IMR-90 (cell line): ENCODE measurements around the gene SLC35D1. TPM values are rescaled to one million over a fixed set of nuclear protein-coding genes. Genes with fewer than 3 reads are reported as not detected.

Source experiments
- ATAC-seq: fragments of 200-7000 bp; cut with Tn5 transposase; 2 replicates; pipeline ENCODE4 v1.9.1; 2020; ENCODE audit warnings: low read depth, mild to moderate bottlenecking, moderate library complexity
- BruUV-seq: library from RNA; stranded (reverse); fragments of 400-500 nt; replicated peaks from 2 replicates; lab custom pipeline; 2021; lab: Mats Ljungman, UMichigan
- CTCF ChIA-PET: fragments of 300-600 bp; formaldehyde crosslinking; extraction: SDS; loops from one replicate; lab custom pipeline; 2021; ENCODE audit warnings: antibody characterized with exemption; lab: Yijun Ruan, JAX
- POLR2A ChIA-PET: fragments of 300-600 bp; sonication (Branson Sonifier 250); formaldehyde crosslinking; loops from one replicate; lab custom pipeline; 2022; ENCODE audit warnings: antibody characterized with exemption; ENCODE audit not compliant: unreplicated experiment; lab: Charles Lee
- DNase-seq: peaks from one replicate; pipeline ENCODE4 v3.0.0; 2013
- H2AFZ ChIP-seq: replicated peaks from 2 replicates; pipeline ENCODE3; 2013; ENCODE audit warnings: low read length, mild to moderate bottlenecking; ENCODE audit not compliant: poor library complexity
- H2AK5ac ChIP-seq: 2 replicates; pipeline ENCODE4 v1.6.1; 2013; ENCODE audit warnings: low read depth, low read length, inconsistent platforms
- H2AK9ac ChIP-seq: replicated peaks from 2 replicates; pipeline ENCODE3; 2013; ENCODE audit warnings: mild to moderate bottlenecking, low read depth, low read length, moderate library complexity; ENCODE audit not compliant: poor library complexity
- H2BK120ac ChIP-seq: 2 replicates; pipeline ENCODE4 v1.6.1; 2013; ENCODE audit warnings: low read depth, low read length, inconsistent platforms
- H2BK15ac ChIP-seq: 3 replicates; pipeline ENCODE4 v1.6.1; 2013; ENCODE audit warnings: low read depth, low read length, inconsistent platforms
- H2BK20ac ChIP-seq: 2 replicates; pipeline ENCODE4 v1.6.1; 2013; ENCODE audit warnings: low read depth, mild to moderate bottlenecking, inconsistent platforms, low read length, moderate library complexity
- H2BK5ac ChIP-seq: 2 replicates; pipeline ENCODE4 v1.6.1; 2013; ENCODE audit warnings: mild to moderate bottlenecking, low read depth, low read length, inconsistent platforms; ENCODE audit not compliant: poor library complexity, severe bottlenecking
- H3K14ac ChIP-seq: replicated peaks from 2 replicates; pipeline ENCODE4 v1.6.1; 2013; ENCODE audit warnings: low read depth, low read length, inconsistent platforms
- H3K18ac ChIP-seq: 2 replicates; pipeline ENCODE4 v1.6.1; 2013; ENCODE audit warnings: low read depth, low read length, control low read depth
- H3K23ac ChIP-seq: 2 replicates; pipeline ENCODE4 v1.6.1; 2013; ENCODE audit warnings: low read depth, low read length, inconsistent platforms
- H3K27ac ChIP-seq: 2 replicates; pipeline ENCODE4 v1.5.1; 2013; ENCODE audit warnings: mild to moderate bottlenecking, control low read depth, low read length; ENCODE audit not compliant: insufficient read depth
- H3K27me3 ChIP-seq: 2 replicates; pipeline ENCODE4 v1.6.1; 2013; ENCODE audit warnings: low read length; ENCODE audit not compliant: control insufficient read depth, insufficient read depth
- H3K36me3 ChIP-seq: 2 replicates; pipeline ENCODE4 v1.6.1; 2013; ENCODE audit warnings: low read length, mixed read lengths; ENCODE audit not compliant: control insufficient read depth, insufficient read depth
- H3K4ac ChIP-seq: 2 replicates; pipeline ENCODE4 v1.6.1; 2013; ENCODE audit warnings: low read depth, low read length, inconsistent platforms
- H3K4me1 ChIP-seq: 2 replicates; pipeline ENCODE4 v1.6.1; 2013; ENCODE audit warnings: low read length, mixed read lengths; ENCODE audit not compliant: control insufficient read depth, insufficient read depth
- H3K4me2 ChIP-seq: 2 replicates; pipeline ENCODE4 v1.6.1; 2013; ENCODE audit warnings: low read depth, mild to moderate bottlenecking, control low read depth, low read length, moderate library complexity
- H3K4me3 ChIP-seq: 2 replicates; pipeline ENCODE4 v1.5.1; 2013; ENCODE audit warnings: low read depth, mild to moderate bottlenecking, control low read depth, low read length, moderate library complexity; ENCODE audit not compliant: insufficient read depth
- H3K56ac ChIP-seq: 2 replicates; pipeline ENCODE4 v1.6.1; 2013; ENCODE audit warnings: low read length, inconsistent platforms; ENCODE audit not compliant: insufficient read depth; ENCODE audit errors: extremely low read depth
- H3K79me1 ChIP-seq, 2 experiments: 2 replicates each; pipeline ENCODE4 v1.6.1; 2013; ENCODE audit warnings: low read length in 2 of 2, inconsistent platforms in 1 of 2, low read depth in 1 of 2
- H3K9ac ChIP-seq: 2 replicates; pipeline ENCODE4 v1.6.1; 2013; ENCODE audit warnings: low read depth, low read length, control low read depth
- H3K9me1 ChIP-seq: 2 replicates; pipeline ENCODE4 v1.6.1; 2013; ENCODE audit warnings: low read length, inconsistent platforms; ENCODE audit not compliant: insufficient read depth
- H3K9me3 ChIP-seq: 2 replicates; pipeline ENCODE4 v1.6.1; 2013; ENCODE audit warnings: low read length; ENCODE audit not compliant: control insufficient read depth, insufficient read depth
- H4K20me1 ChIP-seq: 2 replicates; pipeline ENCODE4 v1.6.1; 2013; ENCODE audit warnings: low read length, inconsistent platforms; ENCODE audit not compliant: insufficient read depth
- H4K5ac ChIP-seq: 2 replicates; pipeline ENCODE4 v1.6.1; 2013; ENCODE audit warnings: mild to moderate bottlenecking, low read depth, low read length, control low read depth
- H4K8ac ChIP-seq, 2 experiments: 2 replicates each; pipeline ENCODE4 v1.6.1; 2013; ENCODE audit warnings: low read depth in 2 of 2, low read length in 2 of 2, control low read depth in 1 of 2, inconsistent platforms in 1 of 2
- H4K91ac ChIP-seq: 2 replicates; pipeline ENCODE4 v1.6.1; 2013; ENCODE audit warnings: low read depth, low read length, inconsistent platforms; ENCODE audit not compliant: insufficient read depth
- CEBPB ChIP-seq: IDR thresholded peaks from 2 replicates; pipeline ENCODE4 v1.6.1; 2012; ENCODE audit warnings: low read depth, low read length, improper control_type of control experiment
- CHD1 ChIP-seq: IDR thresholded peaks from 2 replicates; pipeline ENCODE4 v1.6.1; 2012; ENCODE audit warnings: low read depth, low read length, improper control_type of control experiment
- FOS ChIP-seq: fragments of 150-350 bp; IDR thresholded peaks from 2 replicates; pipeline ENCODE4 v1.6.1; 2016; ENCODE audit warnings: low read depth, low read length
- NFE2L2 ChIP-seq: fragments of 150-350 bp; IDR thresholded peaks from 2 replicates; pipeline ENCODE4 v1.6.1; 2016; ENCODE audit warnings: low read depth, mild to moderate bottlenecking, low read length
- POLR2A ChIP-seq: IDR thresholded peaks from 2 replicates; pipeline ENCODE4 v1.6.1; 2012; ENCODE audit warnings: mild to moderate bottlenecking, low read depth, low read length
- RFX5 ChIP-seq: IDR thresholded peaks from 2 replicates; pipeline ENCODE4 v1.8.0; 2012; ENCODE audit warnings: low read depth, mild to moderate bottlenecking, low read length, moderate library complexity
- WGBS, 2 experiments: methylation state at CpG; one replicate each; pipeline versions ENCODE4 v1.1.5 to v1.1.7; 2013; ENCODE audit warnings: missing lambda C conversion rate in 2 of 2; ENCODE audit not compliant: insufficient read length in 1 of 2; ENCODE audit errors: extremely low coverage in 2 of 2; 5-methylcytosine and 5-hydroxymethylcytosine counted together
- dilution Hi-C: fragments of 300-500 bp; cut with HindIII; formaldehyde crosslinking; loops from one replicate; pipeline ENCODE4 v1.14.3; 2018; ENCODE audit warnings: low sequenced_read_pairs; ENCODE audit not compliant: unreplicated experiment
- in situ Hi-C: fragments of 300-500 bp; cut with MboI; formaldehyde crosslinking; loops from 3 replicates; pipeline ENCODE4 v1.14.3; 2019; ENCODE audit warnings: low sequenced_read_pairs, inconsistent platforms, mixed read lengths
- intact Hi-C: fragments of 100-400 bp; cut with micrococcal nuclease; formaldehyde crosslinking; loops from 2 replicates; pipeline ENCODE4 v1.10.0; 2022
- polyA plus RNA-seq, 3 experiments: library from polyadenylated mRNA; depleted of rRNA; stranded (reverse); fragments of >200 nt; gene quantifications; 2 replicates each; pipeline ENCODE4 v1.2.3, GENCODE V29; 2012; ENCODE audit warnings: low replicate concordance in 1 of 3
- total RNA-seq: library from RNA; depleted of rRNA; stranded (reverse); fragments of >200 nt; gene quantifications from 2 replicates; pipeline ENCODE4 v1.2.3, GENCODE V29; 2012

The SLC35D1 gene
- total and polyA plus RNA-seq, 2 of the 4 experiments (the other 2 are of a cell fraction) = 7.2 to 16.3 TPM

DNA sequence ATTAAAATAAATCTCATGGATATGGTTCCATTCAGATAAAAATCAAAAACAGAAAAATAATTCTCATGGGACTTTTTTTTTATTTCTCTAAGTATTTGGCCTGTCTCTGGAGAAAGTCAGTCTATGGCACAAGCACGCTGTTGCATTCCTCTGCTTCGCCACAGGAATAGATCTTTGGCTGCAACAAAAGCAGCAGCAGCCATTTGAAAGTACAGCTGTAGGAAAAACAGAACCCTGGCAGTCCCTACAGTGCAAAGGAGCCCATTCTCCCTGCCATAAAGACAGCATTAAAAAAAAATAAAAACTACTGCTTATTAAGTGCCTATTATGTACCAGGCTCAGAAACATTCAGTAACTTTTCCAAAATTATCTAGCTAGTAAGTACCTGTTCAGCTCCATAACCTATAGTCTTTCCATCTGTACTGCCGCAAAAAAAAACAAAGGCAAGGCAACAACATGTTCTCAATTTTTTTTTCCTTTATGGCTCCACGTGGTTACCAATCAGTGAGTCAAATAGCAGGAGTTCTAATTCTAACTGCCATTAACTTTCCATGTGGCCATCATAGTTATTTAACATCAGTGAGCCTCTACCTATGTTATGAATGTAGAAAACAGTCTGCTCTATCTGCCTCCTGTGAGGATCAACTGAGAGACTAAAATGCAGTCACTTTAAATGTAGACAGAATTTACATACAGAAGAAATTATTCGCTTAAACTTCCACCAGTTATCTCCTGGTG lies 22.7 kb downstream of the SLC35D1 start:
- TF ChIP-seq FOS (no peak), RFX5 (no peak), CEBPB (no peak), NFE2L2 (no peak), POLR2A (no peak), CHD1 (no peak)
- Histone ChIP-seq H2BK5ac (no peak overlapping the region), H4K20me1 (no peaks in the 10 kb centered on the region), H4K8ac (no peak overlapping the region), H3K4ac (no peak overlapping the region), H2AFZ (no peak overlapping the region), H3K27me3 (no peaks in the 10 kb centered on the region), H3K79me1 (peaks cover 0 to 5% of the 10 kb centered on the region in 2 experiments; a peak in 2 of 4 replicates), H3K9me1 (0 out of 2 replicates have a peak, but pooled peaks cover 3% of the 10 kb centered on the region), H3K9me3 (no peaks in the 10 kb centered on the region), H3K36me3 (peaks cover 6% of the 10 kb centered on the region), H3K4me1 (no peaks in the 10 kb centered on the region), H2AK9ac (no peak overlapping the region), H3K14ac (no peak overlapping the region), H3K18ac (no peak overlapping the region), H3K4me3 (no peak overlapping the region), H2AK5ac (no peak overlapping the region), H3K23ac (no peak overlapping the region), H3K27ac (no peak overlapping the region), H4K5ac (no peak overlapping the region), H2BK20ac (no peak overlapping the region), H4K91ac (no peak overlapping the region), H3K9ac (no peak overlapping the region), H2BK120ac (no peak overlapping the region), H2BK15ac (no peak overlapping the region), H3K4me2 (no peak overlapping the region), H3K56ac (no peak overlapping the region)
- intact Hi-C loops = no loop called here
- ATAC-seq (no peak), DNase-seq (no peak)
- no CpG with 5 or more reads among the region's 5 CpGs for WGBS, 2 experiments
- BruUV-seq = no TSS peak
- in situ Hi-C loops = no loop called here
- CTCF ChIA-PET = interaction anchor here (1.2 kb wide), 1 partner anchor 11 kb away, joined by 3 read pairs; no protein-coding TSS in a partner anchor
- POLR2A ChIA-PET = no interaction called here
- dilution Hi-C loops = no loop called here
